ENCODE results near the gene ARHGEF26. TPM values are rescaled to one million over a fixed set of nuclear protein-coding genes. Genes with fewer than 3 reads are reported as not detected.

The ARHGEF26 gene
- total RNA-seq, 1 experiment from 2014 or later, result 10.6 TPM

- no peak for DNase-seq (ENCODE audit: low spot score)
- in situ Hi-C loops (cut with HindIII; ENCODE audit: low sequenced_read_pairs), result no loop called here
Observed at GRCh38 chr3:154188846-154189245, 67.7 kb downstream of the ARHGEF26 start.

DNA sequence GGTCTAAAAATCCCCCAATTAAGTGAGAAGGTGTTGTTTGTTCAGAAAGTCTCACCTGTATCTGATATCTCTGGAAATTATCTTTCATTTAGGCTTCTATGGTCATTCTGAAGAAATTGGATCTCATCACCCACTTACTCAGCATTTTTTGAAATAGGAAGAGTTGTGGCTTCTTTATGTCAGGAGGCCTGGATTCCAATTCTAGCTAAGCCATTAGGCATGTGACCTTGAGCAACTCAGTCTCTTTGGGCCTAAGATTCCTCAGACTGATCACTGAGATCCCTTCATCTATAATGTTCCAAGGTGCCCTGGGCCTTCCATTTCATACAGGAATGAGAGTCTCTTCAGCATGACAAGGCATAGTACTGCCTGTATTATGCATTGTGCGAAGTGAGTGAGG is 70.3 kb downstream of the ARHGEF26 start:
- in situ Hi-C loops (cut with HindIII; ENCODE audit: low sequenced_read_pairs), result no loop called here
- DNase-seq (ENCODE audit: low spot score), result no peak

DNA sequence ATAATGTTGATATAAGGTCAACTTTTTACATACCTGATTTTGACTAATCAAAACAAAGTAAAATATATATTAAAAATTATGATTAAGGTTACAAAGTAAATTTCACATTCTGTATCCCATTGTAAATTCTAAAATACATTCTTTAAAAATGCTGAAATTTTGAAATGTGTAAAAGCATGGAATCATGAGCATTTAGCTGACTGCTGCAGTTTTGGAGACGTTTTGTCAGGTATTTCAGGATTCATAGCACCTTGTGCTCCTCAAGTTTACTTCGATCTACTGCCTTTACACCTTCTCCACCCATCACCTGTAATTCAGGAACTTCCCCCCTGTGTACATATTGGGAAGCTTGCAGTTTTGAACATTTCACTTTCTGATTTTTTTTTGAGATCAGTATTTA is 71.0 kb downstream of the ARHGEF26 start:
- no peak for DNase-seq (ENCODE audit: low spot score)
- in situ Hi-C loops (cut with HindIII; ENCODE audit: low sequenced_read_pairs), result no loop called here

- in situ Hi-C loops (cut with HindIII; ENCODE audit: low sequenced_read_pairs), result no loop called here
- no peak for DNase-seq (ENCODE audit: low spot score)
Observed at GRCh38 chr3:154193000-154193615, 71.9 kb downstream of the ARHGEF26 start.

DNA sequence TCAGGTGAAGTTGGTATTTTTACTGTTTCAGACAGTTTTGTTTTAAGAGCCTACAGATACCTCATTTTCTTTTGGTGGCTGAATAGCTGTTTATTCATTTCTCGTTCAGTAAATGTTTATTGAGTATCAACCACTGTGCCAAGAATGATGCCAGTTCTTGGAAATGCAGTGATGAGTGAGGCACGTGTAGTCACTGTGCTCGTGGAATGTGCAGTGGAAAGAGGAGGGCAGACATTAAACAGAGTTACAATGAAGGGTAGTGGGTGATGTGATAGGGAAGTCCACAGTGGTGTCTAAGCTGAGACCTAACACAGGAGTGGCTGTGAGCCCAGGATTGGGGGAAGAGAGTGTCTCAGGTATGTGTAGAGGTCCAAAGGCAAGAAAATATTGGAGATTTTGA is 73.7 kb downstream of the ARHGEF26 start:
- no peak for DNase-seq (ENCODE audit: low spot score)
- in situ Hi-C loops (cut with HindIII; ENCODE audit: low sequenced_read_pairs), result no loop called here

DNA sequence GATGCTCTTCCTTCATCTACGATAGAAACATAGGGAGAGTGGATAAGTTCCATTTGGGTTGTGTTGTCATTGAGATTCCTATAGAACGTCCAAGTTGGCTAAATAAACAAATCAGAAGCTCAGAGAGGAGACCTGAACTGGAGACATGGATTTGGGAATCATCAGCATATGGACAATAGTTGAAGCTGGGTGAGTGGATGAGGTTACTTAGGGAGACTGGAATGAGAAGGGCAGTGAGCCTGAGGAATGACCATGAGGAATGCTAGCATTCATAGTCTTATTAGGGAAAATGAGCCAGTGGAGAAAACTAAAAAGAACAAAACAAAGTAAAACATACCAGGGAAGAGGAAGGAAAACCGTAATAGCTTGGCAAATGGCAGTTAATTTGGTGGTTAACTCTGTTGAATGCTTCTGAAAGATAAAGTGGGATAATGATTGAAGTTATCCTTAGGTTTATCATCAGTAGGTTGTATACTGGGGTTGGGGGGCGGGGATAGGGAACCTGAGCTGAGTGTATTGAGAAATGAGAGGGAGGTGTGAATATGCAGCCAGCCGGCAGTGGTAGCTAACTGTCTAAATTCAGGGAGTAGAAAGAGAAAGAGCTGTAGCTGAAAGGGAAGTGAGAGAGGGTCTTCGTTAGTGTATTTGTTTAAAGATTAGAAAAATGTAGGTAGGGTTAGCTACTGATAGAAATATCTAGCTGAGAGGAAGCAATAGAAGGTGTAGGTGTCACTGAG is 74.6 kb downstream of the ARHGEF26 start:
- DNase-seq (ENCODE audit: low spot score), result no peak
- in situ Hi-C loops (cut with HindIII; ENCODE audit: low sequenced_read_pairs), result no loop called here

DNA sequence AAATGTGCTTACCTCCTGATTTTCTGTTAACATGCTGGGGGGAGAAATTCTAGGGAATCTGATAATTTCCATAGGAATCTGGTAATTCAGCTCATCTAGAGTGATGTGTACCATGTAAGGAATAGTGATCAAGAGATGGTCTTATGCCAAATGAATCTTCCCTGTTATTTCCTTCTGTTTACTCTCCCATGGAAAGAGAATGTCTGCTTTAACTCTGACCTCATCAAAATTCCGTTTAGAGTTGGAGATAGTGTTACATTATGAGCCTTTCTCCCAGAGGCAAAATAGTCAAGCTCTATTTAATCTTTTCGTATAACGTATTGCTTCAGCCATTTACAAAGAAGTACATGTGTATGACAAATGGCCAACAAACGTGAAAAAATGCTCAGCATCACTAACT is 76.6 kb downstream of the ARHGEF26 start:
- no peak for DNase-seq (ENCODE audit: low spot score)
- in situ Hi-C loops (cut with HindIII; ENCODE audit: low sequenced_read_pairs), result no loop called here

DNA sequence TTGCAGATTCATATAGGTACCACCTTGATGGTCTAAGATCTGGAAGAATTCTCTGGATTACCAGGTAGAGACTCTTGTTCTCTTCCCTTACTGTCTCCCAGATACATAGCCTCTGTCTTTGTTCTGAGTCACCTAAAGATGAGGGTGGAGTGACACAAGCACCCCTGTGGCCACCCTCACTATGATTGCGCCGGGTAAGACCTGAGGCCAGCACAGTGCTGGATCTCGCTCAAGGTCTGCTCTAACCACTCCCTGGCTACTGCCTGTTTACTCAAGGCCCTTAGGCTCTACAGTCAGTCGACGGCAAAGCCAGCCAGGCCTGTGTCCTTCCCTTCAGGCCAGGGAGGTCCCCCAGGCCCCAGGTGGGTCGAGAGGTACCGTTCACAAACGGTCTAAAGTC is 88.3 kb downstream of the ARHGEF26 start:
- no peak for DNase-seq (ENCODE audit: low spot score)
- in situ Hi-C loops (cut with HindIII; ENCODE audit: low sequenced_read_pairs), result no loop called here

GRCh38 chr3:154210986-154211385 is 89.8 kb downstream of the ARHGEF26 start:
- DNase-seq (ENCODE audit: low spot score), result no peak
- in situ Hi-C loops (cut with HindIII; ENCODE audit: low sequenced_read_pairs), result no loop called here

DNA sequence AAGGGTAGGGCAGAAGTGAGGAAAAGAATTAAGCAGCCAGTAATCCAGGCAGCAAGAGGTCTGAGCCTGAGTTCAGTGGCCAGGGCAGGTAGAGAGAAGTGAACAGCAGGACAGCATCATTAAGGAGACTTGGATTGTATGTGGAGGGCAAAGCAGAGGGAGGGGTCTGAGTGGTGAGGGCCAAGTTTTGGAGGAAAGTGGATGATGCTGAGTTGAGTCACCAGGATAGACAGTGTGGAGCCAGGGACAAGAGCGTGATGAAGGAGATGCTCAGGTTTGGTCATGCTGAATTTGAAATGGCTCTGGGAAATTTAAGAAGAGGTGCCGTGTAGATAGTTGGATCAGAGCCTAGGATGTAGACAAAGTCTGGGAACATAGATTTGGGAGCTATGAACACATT is 93.1 kb downstream of the ARHGEF26 start:
- in situ Hi-C loops (cut with HindIII; ENCODE audit: low sequenced_read_pairs), result no loop called here

DNA sequence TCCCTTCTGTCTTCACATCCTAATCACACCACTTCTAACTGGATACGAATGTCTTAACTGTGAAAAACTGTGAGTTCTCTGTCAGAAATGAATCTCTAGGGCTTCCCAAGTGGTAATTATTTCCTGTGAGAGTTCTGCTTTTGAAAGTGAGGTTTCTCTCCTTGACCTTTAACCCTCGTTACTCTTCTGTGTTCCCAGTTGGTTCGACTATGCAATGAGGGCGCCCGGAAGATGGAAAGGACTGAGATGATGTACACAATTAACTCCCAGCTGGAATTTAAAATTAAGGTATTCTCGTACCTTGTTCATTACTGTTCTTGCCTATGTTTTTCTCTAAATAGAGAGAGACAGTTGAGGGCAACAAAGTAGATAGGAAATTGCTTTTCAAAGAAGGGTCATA is 96.5 kb downstream of the ARHGEF26 start:
- DNase-seq (ENCODE audit: low spot score), result no peak
- in situ Hi-C loops (cut with HindIII; ENCODE audit: low sequenced_read_pairs), result no loop called here

More for the DNA sequence above, 93.1 kb downstream of the ARHGEF26 start:
- no peak for DNase-seq (ENCODE audit: low spot score)

- DNase-seq (ENCODE audit: low spot score), result no peak
- in situ Hi-C loops (cut with HindIII; ENCODE audit: low sequenced_read_pairs), result no loop called here
Observed at GRCh38 chr3:154218728-154219127, 97.5 kb downstream of the ARHGEF26 start.

DNA sequence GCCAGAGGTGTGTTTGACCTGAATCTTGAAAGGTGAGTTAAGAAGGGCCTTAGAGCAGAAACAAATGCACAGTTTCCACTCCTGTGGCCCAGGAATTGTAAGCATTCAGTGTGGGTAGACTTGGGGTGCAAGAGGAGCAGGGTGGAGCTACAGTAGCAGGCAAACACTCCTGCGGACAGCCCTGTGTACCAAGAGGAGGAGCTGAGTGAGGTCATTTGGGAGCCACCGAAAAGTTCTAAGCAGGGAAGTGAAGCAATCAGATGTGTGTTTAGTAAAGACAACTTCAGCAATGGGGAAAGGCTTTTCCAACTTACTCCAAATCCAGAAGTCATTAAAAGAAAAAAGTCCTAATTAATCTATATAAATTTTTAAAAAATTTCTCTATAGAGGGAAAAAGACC is 99.3 kb downstream of the ARHGEF26 start:
- in situ Hi-C loops (cut with HindIII; ENCODE audit: low sequenced_read_pairs), result no loop called here
- no peak for DNase-seq (ENCODE audit: low spot score)

- in situ Hi-C loops (cut with HindIII; ENCODE audit: low sequenced_read_pairs), result no loop called here
- no peak for DNase-seq (ENCODE audit: low spot score)
Observed at GRCh38 chr3:154223519-154223918, 102.3 kb downstream of the ARHGEF26 start.

DNA sequence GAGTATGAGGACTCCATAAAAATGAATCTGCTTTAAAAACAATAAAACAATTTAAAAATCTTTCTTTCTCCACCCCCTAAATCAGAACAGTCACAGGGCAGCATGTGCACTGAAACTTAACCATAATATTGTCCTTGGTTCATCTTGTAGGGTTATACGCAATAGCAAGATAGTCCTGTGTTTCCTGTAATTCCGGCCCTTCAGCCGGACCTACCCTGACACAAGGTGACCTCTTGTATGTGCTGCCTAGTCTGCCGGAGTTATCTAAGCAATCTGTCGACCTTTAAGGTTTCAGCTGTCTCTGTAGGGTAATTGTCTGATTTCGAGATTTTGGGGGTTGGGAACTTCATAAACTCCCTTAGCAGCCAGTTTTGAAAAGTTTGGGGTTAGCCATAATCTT is 103.2 kb downstream of the ARHGEF26 start:
- in situ Hi-C loops (cut with HindIII; ENCODE audit: low sequenced_read_pairs), result no loop called here

GRCh38 chr3:154224866-154225265 is 103.7 kb downstream of the ARHGEF26 start:
- in situ Hi-C loops (cut with HindIII; ENCODE audit: low sequenced_read_pairs), result no loop called here
- no peak for DNase-seq (ENCODE audit: low spot score)

More for the DNA sequence above, 103.2 kb downstream of the ARHGEF26 start:
- DNase-seq (ENCODE audit: low spot score), result no peak

GRCh38 chr3:154225536-154225935 is 104.3 kb downstream of the ARHGEF26 start:
- DNase-seq (ENCODE audit: low spot score), result no peak
- in situ Hi-C loops (cut with HindIII; ENCODE audit: low sequenced_read_pairs), result no loop called here

DNA sequence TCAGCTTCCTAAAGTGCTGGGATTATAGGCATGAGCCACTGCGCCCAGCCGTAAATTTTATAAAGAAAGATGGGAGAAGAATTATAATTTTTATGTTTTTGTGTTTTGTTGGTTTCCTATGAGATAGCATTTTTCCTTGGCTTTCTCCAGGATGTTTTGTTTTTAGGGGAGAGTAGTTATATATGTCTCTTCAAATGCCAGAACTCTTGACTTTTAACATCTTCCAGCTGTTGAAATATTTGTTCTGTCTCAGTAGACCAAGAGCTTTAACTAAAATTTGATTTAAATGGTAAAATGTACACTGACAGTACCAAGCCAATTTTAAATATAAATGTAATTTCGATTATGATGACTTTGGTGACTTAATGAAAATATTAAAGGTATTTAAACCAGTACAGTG is 106.3 kb downstream of the ARHGEF26 start:
- DNase-seq (ENCODE audit: low spot score), result no peak
- in situ Hi-C loops (cut with HindIII; ENCODE audit: low sequenced_read_pairs), result no loop called here

GRCh38 chr3:154228561-154229216 is 107.5 kb downstream of the ARHGEF26 start:
- DNase-seq (ENCODE audit: low spot score), result no peak
- in situ Hi-C loops (cut with HindIII; ENCODE audit: low sequenced_read_pairs), result no loop called here

DNA sequence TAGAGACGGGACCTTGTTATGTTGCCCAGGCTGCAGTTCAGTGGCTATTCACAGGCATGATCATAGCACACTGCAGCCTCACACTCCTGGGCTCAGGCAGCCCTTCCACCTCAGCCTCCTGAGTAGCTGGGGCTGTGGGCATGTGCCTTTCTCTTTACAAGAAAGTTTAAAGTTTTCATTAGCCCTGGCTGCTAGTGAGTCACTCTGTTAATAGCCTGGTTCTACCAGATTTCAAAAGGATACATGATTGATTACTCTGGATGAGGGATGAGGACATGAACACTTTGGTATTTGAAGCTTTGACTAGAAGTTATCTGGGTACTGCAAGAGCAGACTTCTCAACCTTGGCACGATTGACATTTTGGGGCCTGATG is 108.0 kb downstream of the ARHGEF26 start:
- DNase-seq (ENCODE audit: low spot score), result no peak
- in situ Hi-C loops (cut with HindIII; ENCODE audit: low sequenced_read_pairs), result no loop called here

DNA sequence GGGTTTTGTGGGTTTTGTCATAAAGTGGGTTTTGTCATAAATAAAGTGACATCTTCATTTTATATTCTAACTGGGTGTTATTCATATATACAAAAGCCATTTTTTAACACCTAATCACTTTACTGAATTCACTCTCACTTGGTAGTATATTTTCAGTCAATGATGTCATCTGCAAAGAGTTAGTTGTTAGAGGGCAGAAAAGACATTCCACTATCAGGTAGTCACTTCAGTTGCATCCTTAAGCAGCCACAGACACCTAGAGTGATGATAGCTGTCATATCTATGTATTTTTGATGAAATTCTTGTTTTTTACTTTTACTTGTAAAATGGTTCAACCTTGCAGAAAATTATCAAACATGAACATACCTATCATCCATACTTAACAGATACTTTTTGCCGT is 114.1 kb downstream of the ARHGEF26 start:
- DNase-seq (ENCODE audit: low spot score), result no peak
- in situ Hi-C loops (cut with HindIII; ENCODE audit: low sequenced_read_pairs), result no loop called here
